ENCODE data around the gene MFAP3. TPM values are rescaled to one million over a fixed set of nuclear protein-coding genes. Genes with fewer than 3 reads are reported as not detected.
A peak's percentile ranks its signal among the peaks of the same experiment; 100 is the strongest.

The MFAP3 gene
- polyA plus RNA-seq, 2 of the 4 experiments (the other 2 are of a cell fraction), result 25.1 to 38.9 TPM

- peak in 1 of 2 experiments; percentile 38 for DNase-seq (ENCODE audit: low read depth in 1 of 2, low spot score in 1 of 2)
- ChIA-PET POLR2A (interaction anchor here (0.5 to 1.7 kb wide), 13 partner anchors 8 to 593 kb away, joined by 3 to 12 read pairs (median 4); partner anchors contain the start of gene GALNT10), CTCF (interaction anchor here (0.5 to 1.8 kb wide), 2 partner anchors 141 to 177 kb away, joined by 3 to 4 read pairs; no protein-coding TSS in a partner anchor)
- Histone ChIP-seq H3K27ac (peak overlapping the region; percentile 82 to 87), H3K9me3 (no peaks in the 10 kb centered on the region), H3K4me1 (peaks cover 12% of the 10 kb centered on the region), H3K4me3 (peak overlapping the region; percentile 63), H3K4me2 (peak overlapping the region; percentile 88)
- no peak for FAIRE-seq
- peak; percentile 66 to 68 for ATAC-seq
- WGBS (ENCODE audit: missing lambda C conversion rate), result 2% methylated on average over 22 of the region's 22 CpGs
- no peak for TF ChIP-seq NR3C1 (IDR thresholded peaks at IDR 0.05)
- TF ChIP-seq RAD21 (conservative IDR thresholded peaks at IDR 0.05 in 1 of 2, IDR thresholded peaks at IDR 0.05 in 1 of 2), result no peak
- no peak for TF ChIP-seq BHLHE40 (IDR thresholded peaks at IDR 0.05; ENCODE audit: low read depth, low read length)
- TF ChIP-seq HES2 (IDR thresholded peaks at IDR 0.05), result no peak
- no peak for TF ChIP-seq RCOR1 (IDR thresholded peaks at IDR 0.05; ENCODE audit: low read depth, low read length)
- TF ChIP-seq HOXA7 (CRISPR knock-in tag; IDR thresholded peaks at IDR 0.05), result no peak
- TF ChIP-seq EHF (CRISPR knock-in tag; IDR thresholded peaks at IDR 0.05), result no peak
- TF ChIP-seq ELK1 (IDR thresholded peaks at IDR 0.05; ENCODE audit: low read depth, low read length), result no peak
- no peak for TF ChIP-seq JUNB (IDR thresholded peaks at IDR 0.05)
- no peak for TF ChIP-seq RARB (CRISPR knock-in tag; IDR thresholded peaks at IDR 0.05)
- no peak for TF ChIP-seq NFE2L2 (conservative IDR thresholded peaks at IDR 0.05; ENCODE audit: low read length)
- TF ChIP-seq TFCP2L1 (CRISPR knock-in tag; IDR thresholded peaks at IDR 0.05), result no peak
- TF ChIP-seq ATOH8 (CRISPR knock-in tag; IDR thresholded peaks at IDR 0.05; ENCODE audit: low read depth), result no peak
- TF ChIP-seq HEYL (CRISPR knock-in tag; IDR thresholded peaks at IDR 0.05), result no peak
- no peak for TF ChIP-seq POLR2A (IDR thresholded peaks at IDR 0.05; ENCODE audit: low read length)
- TF ChIP-seq MAFK (IDR thresholded peaks at IDR 0.05; ENCODE audit: partially characterized antibody), result no peak
- no peak for TF ChIP-seq CBX8 (IDR thresholded peaks at IDR 0.05)
- no peak for TF ChIP-seq HMGXB4 (CRISPR knock-in tag; IDR thresholded peaks at IDR 0.05; ENCODE audit: borderline replicate concordance)
- no peak for TF ChIP-seq PHF8 (IDR thresholded peaks at IDR 0.05; ENCODE audit: borderline replicate concordance, low read depth)
- TF ChIP-seq NPAS2 (CRISPR knock-in tag; IDR thresholded peaks at IDR 0.05; ENCODE audit: borderline replicate concordance), result no peak
Observed at GRCh38 chr5:154038261-154038706, 483 bp upstream of the MFAP3 start.

GRCh38 chr5:154039458-154039829 lies 677 bp downstream of the MFAP3 start:
- Histone ChIP-seq H3K27ac (peak overlapping the region; percentile 82 to 87), H3K4me3 (peak overlapping the region; percentile 63), H3K4me1 (peaks cover 12% of the 10 kb centered on the region), H3K4me2 (peak overlapping the region; percentile 84), H3K9me3 (no peaks in the 10 kb centered on the region)
- no peak for FAIRE-seq
- POLR2A ChIA-PET, result interaction anchor here (0.6 to 1.7 kb wide), 13 partner anchors 9 to 638 kb away, joined by 3 to 12 read pairs (median 3); partner anchors contain the start of gene GALNT10
- whole genome bisulfite sequencing (ENCODE audit: missing lambda C conversion rate), result 29% methylated on average over 1 of the region's 1 CpG
- CTCF ChIA-PET, result interaction anchor here (0.6 to 1.8 kb wide), 4 partner anchors 9 to 1012 kb away, joined by 3 to 4 read pairs (median 4); no protein-coding TSS in a partner anchor
- ATAC-seq, result no peak
- no peak for DNase-seq (ENCODE audit: low read depth in 1 of 2, low spot score in 1 of 2)
- TF ChIP-seq RFX5 (IDR thresholded peaks at IDR 0.05) (no peak), ELK1 (IDR thresholded peaks at IDR 0.05; ENCODE audit: low read depth, low read length) (no peak), KDM1A (IDR thresholded peaks at IDR 0.05; ENCODE audit: low read depth) (no peak), HOXA7 (CRISPR knock-in tag; IDR thresholded peaks at IDR 0.05) (no peak), MAX (IDR thresholded peaks at IDR 0.05) (no peak), NR3C1 (IDR thresholded peaks at IDR 0.05) (no peak), SMC3 (IDR thresholded peaks at IDR 0.05) (no peak), CBX8 (IDR thresholded peaks at IDR 0.05) (no peak), KDM5A (IDR thresholded peaks at IDR 0.05) (no peak), ZNF302 (CRISPR knock-in tag; IDR thresholded peaks at IDR 0.05) (no peak), MYC (IDR thresholded peaks at IDR 0.05; ENCODE audit: borderline replicate concordance, low read length) (no peak), NPAS2 (CRISPR knock-in tag; IDR thresholded peaks at IDR 0.05; ENCODE audit: borderline replicate concordance) (no peak), POLR2AphosphoS2 (conservative IDR thresholded peaks at IDR 0.05; ENCODE audit: low read length) (no peak), ATOH8 (CRISPR knock-in tag; IDR thresholded peaks at IDR 0.05; ENCODE audit: low read depth) (no peak), EP300 (IDR thresholded peaks at IDR 0.05) (no peak), USF2 (IDR thresholded peaks at IDR 0.05) (no peak)
